HCT116 (cell line): ENCODE data around the gene THSD7A. TPM values are rescaled to one million over a fixed set of nuclear protein-coding genes. Genes with fewer than 3 reads are reported as not detected.

Source experiments
- ATAC-seq: fragments of 200-7000 bp; cut with Tn5 transposase; 2 replicates; pipeline ENCODE4 v1.9.1; 2020; ENCODE audit warnings: mild to moderate bottlenecking, moderate library complexity
- BruUV-seq: library from RNA; stranded (reverse); fragments of 400-500 nt; replicated peaks from 2 replicates; lab custom pipeline; 2021; lab: Mats Ljungman, UMichigan
- CTCF ChIA-PET: fragments of 300-600 bp; sonication (Branson Sonifier 250); formaldehyde crosslinking; loops from one replicate; lab custom pipeline; 2021; ENCODE audit warnings: antibody characterized with exemption; lab: Charles Lee
- POLR2A ChIA-PET: fragments of 300-600, 350-600 bp; sonication (Branson Sonifier 250); formaldehyde crosslinking; loops from one replicate; lab custom pipeline; 2021; ENCODE audit warnings: antibody characterized with exemption; lab: Charles Lee
- RAD21 ChIA-PET, 2 experiments: fragments of 300-600 bp; sonication (Branson Sonifier 250); formaldehyde crosslinking; loops; one replicate each; lab custom pipeline; 2023; ENCODE audit warnings: low total read pairs in 2 of 2; ENCODE audit not compliant: uncharacterized antibody in 2 of 2, unreplicated experiment in 2 of 2, low non-redundant PET in 1 of 2; lab: Charles Lee
- DNase-seq: peaks from one replicate; pipeline ENCODE4 v3.0.0-alpha.2; 2010; ENCODE audit warnings: low read depth, low spot score
- H2AFZ ChIP-seq: fragments of 200-600 bp; shearing (Covaris generic), sonication (generic); 2 replicates; pipeline ENCODE4 v1.6.1; 2017; ENCODE audit warnings: low read depth, mixed run types, mixed read lengths, antibody characterized with exemption, low read length; ENCODE audit not compliant: poor library complexity, severe bottlenecking
- H3K27ac ChIP-seq: 2 replicates; pipeline ENCODE4 v1.5.1; 2012; ENCODE audit warnings: low read depth, low read length
- H3K27me3 ChIP-seq: fragments of 200-600 bp; sonication (generic); 2 replicates; pipeline ENCODE4 v1.6.1; 2016; ENCODE audit warnings: mixed run types, low read length, mixed read lengths; ENCODE audit not compliant: insufficient read depth
- H3K36me3 ChIP-seq, 2 experiments: fragments of 200-500 bp in 1 of 2; fragments of 200-600 bp in 1 of 2; sonication (Bioruptor generic) in 1 of 2; sonication (generic) in 1 of 2; 2 replicates each; pipeline versions ENCODE4 v1.5.1 to v1.6.1; 2014 to 2016; ENCODE audit warnings: low read length in 2 of 2, inconsistent platforms in 1 of 2, mixed read lengths in 1 of 2, mixed run types in 1 of 2; ENCODE audit not compliant: insufficient read depth in 2 of 2, control insufficient read depth in 1 of 2
- H3K4me1 ChIP-seq, 2 experiments: fragments of 200-600 bp in 1 of 2; sonication (generic) in 1 of 2; 2 replicates each; pipeline versions ENCODE4 v1.5.1 to v1.6.1; 2012 to 2017; ENCODE audit warnings: low read length in 2 of 2, inconsistent platforms in 1 of 2, mild to moderate bottlenecking in 1 of 2, mixed read lengths in 1 of 2, mixed run types in 1 of 2, moderate library complexity in 1 of 2; ENCODE audit not compliant: insufficient read depth in 2 of 2, control insufficient read depth in 1 of 2
- H3K4me2 ChIP-seq: fragments of 200-600 bp; sonication (generic); 2 replicates; pipeline ENCODE4 v1.6.1; 2017; ENCODE audit warnings: mixed run types, low read length, mixed read lengths
- H3K4me3 ChIP-seq, 2 experiments: fragments of 200-600 bp in 1 of 2; sonication (generic) in 1 of 2; replicated peaks in 1 of 2; 2 replicates each; pipeline ENCODE4 v1.5.1; 2011 to 2016; ENCODE audit warnings: low read length in 2 of 2, control low read depth in 1 of 2, low read depth in 1 of 2, mild to moderate bottlenecking in 1 of 2, mixed read lengths in 1 of 2, mixed run types in 1 of 2
- H3K79me2 ChIP-seq: fragments of 200-600 bp; sonication (generic); 2 replicates; pipeline ENCODE4 v1.6.1; 2017; ENCODE audit warnings: mild to moderate bottlenecking, mixed run types, low read length, moderate library complexity, mixed read lengths; ENCODE audit not compliant: insufficient read depth
- H3K9ac ChIP-seq: fragments of 200-600 bp; sonication (generic); 2 replicates; pipeline ENCODE4 v1.6.1; 2016; ENCODE audit warnings: low read length, mixed read lengths
- H3K9me2 ChIP-seq: fragments of 200-600 bp; sonication (generic), shearing (Covaris generic); 2 replicates; pipeline ENCODE4 v1.6.1; 2017; ENCODE audit warnings: mixed run types, mild to moderate bottlenecking, moderate library complexity; ENCODE audit not compliant: insufficient read depth
- H3K9me3 ChIP-seq, 2 experiments: fragments of 200-500 bp in 1 of 2; fragments of 200-600 bp in 1 of 2; sonication (Bioruptor generic) in 1 of 2; sonication (generic) in 1 of 2; 2 replicates each; pipeline ENCODE4 v1.6.1; 2014 to 2017; ENCODE audit warnings: low read length in 2 of 2, mixed read lengths in 2 of 2, inconsistent platforms in 1 of 2, low read depth in 1 of 2, mild to moderate bottlenecking in 1 of 2, mixed run types in 1 of 2, moderate library complexity in 1 of 2; ENCODE audit not compliant: control insufficient read depth in 1 of 2, insufficient read depth in 1 of 2
- H4K20me1 ChIP-seq: fragments of 200-600 bp; sonication (generic), shearing (Covaris generic); 2 replicates; pipeline ENCODE4 v1.6.1; 2017; ENCODE audit warnings: mixed run types, mild to moderate bottlenecking, moderate library complexity; ENCODE audit not compliant: insufficient read depth
- CBX3 ChIP-seq: IDR thresholded peaks from 2 replicates; pipeline ENCODE4 v1.6.1; 2012; ENCODE audit warnings: low read depth
- EGR1 ChIP-seq: IDR thresholded peaks from 2 replicates; pipeline ENCODE4 v1.6.1; 2012; ENCODE audit warnings: low read depth
- ELF1 ChIP-seq: IDR thresholded peaks from 2 replicates; pipeline ENCODE4 v1.6.1; 2012; ENCODE audit warnings: low read depth, borderline replicate concordance
- EZH2phosphoT487 ChIP-seq: fragments of 200-600 bp; IDR thresholded peaks from 2 replicates; pipeline ENCODE4 v1.6.1; 2018; ENCODE audit warnings: antibody characterized with exemption, borderline replicate concordance
- POLR2A ChIP-seq: IDR thresholded peaks from 2 replicates; pipeline ENCODE4 v1.7.0; 2011; ENCODE audit warnings: borderline replicate concordance; ENCODE audit not compliant: insufficient read depth, insufficient read length; ENCODE audit errors: extremely low read depth
- ZBTB33 ChIP-seq: IDR thresholded peaks from 2 replicates; pipeline ENCODE4 v1.6.1; 2011; ENCODE audit warnings: mild to moderate bottlenecking, low read length, moderate library complexity; ENCODE audit not compliant: insufficient replicate concordance; ENCODE audit errors: extremely low read depth
- ZFX ChIP-seq: fragments of 450-650 bp; IDR thresholded peaks from 2 replicates; pipeline ENCODE4 v1.6.1; 2017
- ZNF274 ChIP-seq: fragments of 200-500 bp; sonication (Bioruptor generic); IDR thresholded peaks from 2 replicates; pipeline ENCODE4 v1.6.1; 2014; ENCODE audit warnings: mild to moderate bottlenecking, low read depth, low read length, inconsistent platforms
- intact Hi-C: fragments of 100-400 bp; cut with micrococcal nuclease; formaldehyde crosslinking; loops from 2 replicates; pipeline ENCODE4 v1.10.0; 2022
- total RNA-seq: library from RNA; stranded (reverse); gene quantifications from one replicate; pipeline ENCODE4 v1.2.1, GENCODE V29; 2021; ENCODE audit not compliant: unreplicated experiment
- TF ChIP-seq, protein P1 (sequence below): IDR thresholded peaks from 2 replicates; pipeline ENCODE4 v1.6.1; 2012; ENCODE audit warnings: low read depth

The THSD7A gene
- total RNA-seq, 1 experiment from 2014 or later: 0.05 TPM

DNA sequence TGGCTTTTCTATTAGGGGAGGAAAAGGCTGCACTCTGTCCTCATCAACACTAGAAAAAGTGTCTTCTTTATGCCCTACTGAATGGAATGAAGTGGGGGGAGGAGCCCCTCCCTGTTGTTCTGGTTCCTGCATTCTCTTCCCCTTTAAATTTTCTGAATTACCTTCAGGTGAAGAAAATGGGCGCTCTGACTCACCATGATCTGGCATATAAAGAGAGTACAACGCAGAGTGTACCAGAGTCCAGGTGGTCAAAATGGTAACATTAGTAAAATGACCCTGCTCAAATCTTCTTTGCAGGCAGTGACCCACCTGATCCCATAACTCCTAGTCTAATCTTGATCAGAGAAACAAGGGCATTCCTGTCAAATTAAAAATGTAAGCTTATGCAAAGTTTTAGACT lies 80.7 kb downstream of the THSD7A start:
- ChIA-PET POLR2A (no interaction called here), CTCF (no interaction called here), RAD21 (no interaction called here)
- no peak overlapping the region for H3K9ac ChIP-seq
- H3K4me3 ChIP-seq: no peak overlapping the region
- peaks cover 0 to 7% of the 10 kb centered on the region in 2 experiments; a peak in 1 of 4 replicates for H3K4me1 ChIP-seq
- no peak overlapping the region for H3K27ac ChIP-seq
- no peaks in the 10 kb centered on the region for H4K20me1 ChIP-seq
- no peak for ATAC-seq
- H3K27me3 ChIP-seq: no peaks in the 10 kb centered on the region
- no peaks in the 10 kb centered on the region for H3K9me3 ChIP-seq
- no peak for DNase-seq
- no peak overlapping the region for H2AFZ ChIP-seq
- H3K4me2 ChIP-seq: no peak overlapping the region
- TF ChIP-seq EGR1: no peak
- no peak for TF ChIP-seq ZBTB33
- no peaks in the 10 kb centered on the region for H3K9me2 ChIP-seq
- H3K36me3 ChIP-seq: no peaks in the 10 kb centered on the region
- no TSS peak for BruUV-seq
- intact Hi-C loops: no loop called here
- no peaks in the 10 kb centered on the region for H3K79me2 ChIP-seq

DNA sequence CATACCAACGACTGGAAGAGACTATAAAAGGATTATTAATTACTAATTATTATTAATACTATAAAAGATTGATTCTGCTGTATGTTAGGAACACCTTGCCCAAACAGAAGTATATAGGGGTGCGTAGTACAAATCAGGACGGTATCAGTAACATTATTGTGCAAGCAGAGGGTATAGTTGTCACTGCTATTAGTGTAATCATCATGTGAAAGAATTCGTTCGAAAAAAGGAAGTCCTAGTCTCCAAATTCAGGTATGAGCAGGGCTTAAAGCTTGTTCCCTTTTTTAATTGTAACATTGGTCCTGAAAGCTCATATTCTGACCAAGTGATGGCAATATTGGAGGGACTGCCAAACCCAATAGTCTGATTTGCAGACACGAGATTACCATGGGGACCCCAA lies 81.8 kb downstream of the THSD7A start:
- intact Hi-C loops: no loop called here
- Histone ChIP-seq H3K9me3 (no peaks in the 10 kb centered on the region), H3K27me3 (no peaks in the 10 kb centered on the region), H3K4me1 (peaks cover 0 to 7% of the 10 kb centered on the region in 2 experiments; a peak in 1 of 4 replicates), H3K4me3 (no peak overlapping the region), H3K27ac (no peak overlapping the region), H3K4me2 (no peak overlapping the region), H4K20me1 (no peaks in the 10 kb centered on the region), H3K36me3 (no peaks in the 10 kb centered on the region), H3K9ac (no peak overlapping the region), H3K79me2 (no peaks in the 10 kb centered on the region), H3K9me2 (no peaks in the 10 kb centered on the region), H2AFZ (no peak overlapping the region)
- CTCF ChIA-PET: no interaction called here
- RAD21 ChIA-PET: no interaction called here
- no peak for ATAC-seq
- DNase-seq: no peak
- POLR2A ChIA-PET: no interaction called here
- no TSS peak for BruUV-seq
- TF ChIP-seq POLR2A: no peak
- no peak for TF ChIP-seq EGR1
- TF ChIP-seq ELF1: no peak
- TF ChIP-seq ZBTB33: no peak
- no peak for TF ChIP-seq ZFX
- no peak for TF ChIP-seq CBX3
- no peak for TF ChIP-seq EZH2phosphoT487
- no peak for TF ChIP-seq ZNF274
- TF ChIP-seq, protein P1, sequence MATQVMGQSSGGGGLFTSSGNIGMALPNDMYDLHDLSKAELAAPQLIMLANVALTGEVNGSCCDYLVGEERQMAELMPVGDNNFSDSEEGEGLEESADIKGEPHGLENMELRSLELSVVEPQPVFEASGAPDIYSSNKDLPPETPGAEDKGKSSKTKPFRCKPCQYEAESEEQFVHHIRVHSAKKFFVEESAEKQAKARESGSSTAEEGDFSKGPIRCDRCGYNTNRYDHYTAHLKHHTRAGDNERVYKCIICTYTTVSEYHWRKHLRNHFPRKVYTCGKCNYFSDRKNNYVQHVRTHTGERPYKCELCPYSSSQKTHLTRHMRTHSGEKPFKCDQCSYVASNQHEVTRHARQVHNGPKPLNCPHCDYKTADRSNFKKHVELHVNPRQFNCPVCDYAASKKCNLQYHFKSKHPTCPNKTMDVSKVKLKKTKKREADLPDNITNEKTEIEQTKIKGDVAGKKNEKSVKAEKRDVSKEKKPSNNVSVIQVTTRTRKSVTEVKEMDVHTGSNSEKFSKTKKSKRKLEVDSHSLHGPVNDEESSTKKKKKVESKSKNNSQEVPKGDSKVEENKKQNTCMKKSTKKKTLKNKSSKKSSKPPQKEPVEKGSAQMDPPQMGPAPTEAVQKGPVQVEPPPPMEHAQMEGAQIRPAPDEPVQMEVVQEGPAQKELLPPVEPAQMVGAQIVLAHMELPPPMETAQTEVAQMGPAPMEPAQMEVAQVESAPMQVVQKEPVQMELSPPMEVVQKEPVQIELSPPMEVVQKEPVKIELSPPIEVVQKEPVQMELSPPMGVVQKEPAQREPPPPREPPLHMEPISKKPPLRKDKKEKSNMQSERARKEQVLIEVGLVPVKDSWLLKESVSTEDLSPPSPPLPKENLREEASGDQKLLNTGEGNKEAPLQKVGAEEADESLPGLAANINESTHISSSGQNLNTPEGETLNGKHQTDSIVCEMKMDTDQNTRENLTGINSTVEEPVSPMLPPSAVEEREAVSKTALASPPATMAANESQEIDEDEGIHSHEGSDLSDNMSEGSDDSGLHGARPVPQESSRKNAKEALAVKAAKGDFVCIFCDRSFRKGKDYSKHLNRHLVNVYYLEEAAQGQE: no peak
